WERI-Rb-1 (cell line): ENCODE data around the gene ARRDC3.

Source experiments
- DNase-seq: peaks from one replicate; pipeline ENCODE4 v3.0.0-alpha.2; 2020
- H3K27ac ChIP-seq: fragments of 250-450 bp; sonication (Bioruptor Pico); 2 replicates; pipeline ENCODE4 v1.5.1; 2020; ENCODE audit warnings: mild to moderate bottlenecking, moderate library complexity
- H3K27me3 ChIP-seq: fragments of 250-450 bp; sonication (Bioruptor Pico); 2 replicates; pipeline ENCODE4 v1.5.1; 2021; ENCODE audit warnings: mild to moderate bottlenecking, low read depth, moderate library complexity; ENCODE audit not compliant: insufficient read depth, severe bottlenecking
- H3K36me3 ChIP-seq: fragments of 250-450 bp; sonication (Bioruptor Pico); 2 replicates; pipeline ENCODE4 v1.5.1; 2020; ENCODE audit warnings: mild to moderate bottlenecking, moderate library complexity
- H3K4me3 ChIP-seq: 2 replicates; pipeline ENCODE4 v1.5.1; 2011; ENCODE audit warnings: low read depth, mild to moderate bottlenecking, control low read depth, low read length
- H3K9me3 ChIP-seq: fragments of 250-450 bp; sonication (Bioruptor Pico); 2 replicates; pipeline ENCODE4 v1.5.1; 2021; ENCODE audit warnings: mild to moderate bottlenecking, moderate library complexity; ENCODE audit not compliant: severe bottlenecking
- CTCF ChIP-seq: IDR thresholded peaks from 2 replicates; pipeline ENCODE4 v1.5.1; 2011; ENCODE audit warnings: low read depth, mild to moderate bottlenecking, control low read depth, inconsistent platforms, low read length

Gene ARRDC3

GRCh38 chr5:91369480-91369879, 13.6 kb downstream of the ARRDC3 start:
- no peaks in the 10 kb centered on the region for H3K27me3 ChIP-seq
- TF ChIP-seq CTCF = no peak
- no peak overlapping the region for H3K27ac ChIP-seq
- H3K36me3 ChIP-seq = peaks cover 68% of the 10 kb centered on the region
- DNase-seq = no peak
- H3K9me3 ChIP-seq = no peaks in the 10 kb centered on the region
- H3K4me3 ChIP-seq = no peak overlapping the region

GRCh38 chr5:91367908-91368648, 15.0 kb downstream of the ARRDC3 start:
- Histone ChIP-seq H3K27me3 (no peaks in the 10 kb centered on the region), H3K36me3 (peaks cover 54% of the 10 kb centered on the region), H3K27ac (no peak overlapping the region), H3K4me3 (no peak overlapping the region), H3K9me3 (no peaks in the 10 kb centered on the region)
- no peak for TF ChIP-seq CTCF
- DNase-seq = no peak

GRCh38 chr5:91367344-91367743, 15.8 kb downstream of the ARRDC3 start:
- TF ChIP-seq CTCF = no peak
- no peak overlapping the region for H3K4me3 ChIP-seq
- no peak overlapping the region for H3K27ac ChIP-seq
- no peak for DNase-seq
- H3K9me3 ChIP-seq = no peaks in the 10 kb centered on the region
- peaks cover 48% of the 10 kb centered on the region for H3K36me3 ChIP-seq
- H3K27me3 ChIP-seq = no peaks in the 10 kb centered on the region

GRCh38 chr5:91366551-91366950, 16.6 kb downstream of the ARRDC3 start:
- H3K36me3 ChIP-seq = peaks cover 40% of the 10 kb centered on the region
- H3K27me3 ChIP-seq = no peaks in the 10 kb centered on the region
- TF ChIP-seq CTCF = no peak
- H3K27ac ChIP-seq = no peak overlapping the region
- no peak overlapping the region for H3K4me3 ChIP-seq
- no peak for DNase-seq
- no peaks in the 10 kb centered on the region for H3K9me3 ChIP-seq

GRCh38 chr5:91365498-91365897, 17.6 kb downstream of the ARRDC3 start:
- Histone ChIP-seq H3K36me3 (peaks cover 29% of the 10 kb centered on the region), H3K27me3 (no peaks in the 10 kb centered on the region), H3K27ac (no peak overlapping the region), H3K4me3 (no peak overlapping the region), H3K9me3 (no peaks in the 10 kb centered on the region)
- DNase-seq = no peak
- TF ChIP-seq CTCF = no peak

GRCh38 chr5:91362935-91363334, 20.2 kb downstream of the ARRDC3 start:
- no peak for DNase-seq
- Histone ChIP-seq H3K27ac (no peak overlapping the region), H3K4me3 (no peak overlapping the region), H3K27me3 (no peaks in the 10 kb centered on the region), H3K36me3 (peaks cover 8% of the 10 kb centered on the region), H3K9me3 (no peaks in the 10 kb centered on the region)
- no peak for TF ChIP-seq CTCF
